Measurements from ENCODE around the gene NFIX.

- TF ChIP-seq GATA2 (IDR thresholded peaks at IDR 0.05; ENCODE audit: low read depth, low read length) (no peak), GATA3 (IDR thresholded peaks at IDR 0.05; ENCODE audit: low read depth, low read length) (no peak)
Measured at GRCh38 chr19:13001502-13002165, 6.4 kb downstream of the NFIX start.
